Measurements from ENCODE around the gene PRIMPOL. TPM values are rescaled to one million over a fixed set of nuclear protein-coding genes. Genes with fewer than 3 reads are reported as not detected.
"Not testable (repeated sequence)": the region's sequence is repeated elsewhere in the genome, so short reads cannot be mapped to it uniquely, and the experiment has no call there.

Gene PRIMPOL
- total RNA-seq, 4 donors from 2014 or later: 13.4 to 22.8 (median 16.6) TPM

GRCh38 chr4:184614509-184614908, 35.0 kb upstream of the PRIMPOL start:
- DNase-seq (ENCODE audit: extremely low spot score): no peak
- no peak overlapping the region for H3K4me3 ChIP-seq
- intact Hi-C loops (cut with DNase I): no loop called here
- no peaks in the 10 kb centered on the region for H3K4me1 ChIP-seq
- H3K9me3 ChIP-seq: no peaks in the 10 kb centered on the region
- H3K36me3 ChIP-seq: no peaks in the 10 kb centered on the region
- WGBS: 76% methylated on average over 3 of the region's 3 CpGs
- H3K27ac ChIP-seq (replicated peaks in 1 of 4): no peak overlapping the region
- no peaks in the 10 kb centered on the region for H3K27me3 ChIP-seq
- no peak for TF ChIP-seq POLR2A (IDR thresholded peaks at IDR 0.05; ENCODE audit: low read depth)
- no peak for TF ChIP-seq EP300 (IDR thresholded peaks at IDR 0.05)
- no peak for TF ChIP-seq CTCF (IDR thresholded peaks at IDR 0.05)
- no peak for TF ChIP-seq POLR2AphosphoS5 (IDR thresholded peaks at IDR 0.05)

- H3K27ac ChIP-seq (replicated peaks in 1 of 4); H3K4me1 ChIP-seq; intact Hi-C loops (cut with DNase I); DNase-seq (ENCODE audit: extremely low spot score); H3K27me3 ChIP-seq; H3K36me3 ChIP-seq; H3K4me3 ChIP-seq; H3K9me3 ChIP-seq: not testable (repeated sequence)
- 90% methylated on average over 2 of the region's 2 CpGs for WGBS
Observed at GRCh38 chr4:184616168-184616567, 33.4 kb upstream of the PRIMPOL start.

- Histone ChIP-seq H3K9me3 (no peaks in the 10 kb centered on the region), H3K27me3 (no peaks in the 10 kb centered on the region), H3K36me3 (no peaks in the 10 kb centered on the region), H3K4me3 (no peak overlapping the region), H3K27ac (replicated peaks in 1 of 4) (no peak overlapping the region), H3K4me1 (no peaks in the 10 kb centered on the region)
- intact Hi-C loops (cut with DNase I): no loop called here
- TF ChIP-seq POLR2A (IDR thresholded peaks at IDR 0.05; ENCODE audit: low read depth) (no peak), EP300 (IDR thresholded peaks at IDR 0.05) (no peak), CTCF (IDR thresholded peaks at IDR 0.05) (no peak), POLR2AphosphoS5 (IDR thresholded peaks at IDR 0.05) (no peak)
- WGBS: 75% methylated on average over 12 of the region's 12 CpGs
- DNase-seq (ENCODE audit: extremely low spot score): no peak
Observed at GRCh38 chr4:184616633-184617551, 32.6 kb upstream of the PRIMPOL start.

- H3K9me3 ChIP-seq: no peaks in the 10 kb centered on the region
- 87% methylated on average over 9 of the region's 9 CpGs for whole genome bisulfite sequencing
- no peak overlapping the region for H3K4me3 ChIP-seq
- H3K27me3 ChIP-seq: no peaks in the 10 kb centered on the region
- H3K36me3 ChIP-seq: no peaks in the 10 kb centered on the region
- H3K27ac ChIP-seq (replicated peaks in 1 of 4): no peak overlapping the region
- DNase-seq (ENCODE audit: extremely low spot score): no peak
- TF ChIP-seq POLR2AphosphoS5 (IDR thresholded peaks at IDR 0.05) (no peak), POLR2A (IDR thresholded peaks at IDR 0.05; ENCODE audit: low read depth) (no peak), EP300 (IDR thresholded peaks at IDR 0.05) (no peak), CTCF (IDR thresholded peaks at IDR 0.05) (no peak)
- no peaks in the 10 kb centered on the region for H3K4me1 ChIP-seq
- intact Hi-C loops (cut with DNase I): no loop called here
Observed at GRCh38 chr4:184617600-184618196, 31.8 kb upstream of the PRIMPOL start.

- intact Hi-C loops (cut with DNase I): no loop called here
- H3K36me3 ChIP-seq: peaks cover 0 to 10% (median 0%) of the 10 kb centered on the region in 4 donors
- no peaks in the 10 kb centered on the region for H3K27me3 ChIP-seq
- DNase-seq (ENCODE audit: extremely low spot score): no peak
- no peak overlapping the region for H3K27ac ChIP-seq (replicated peaks in 1 of 4)
- no peak for TF ChIP-seq POLR2AphosphoS5 (IDR thresholded peaks at IDR 0.05)
- no peak for TF ChIP-seq EP300 (IDR thresholded peaks at IDR 0.05)
- no peak for TF ChIP-seq POLR2A (IDR thresholded peaks at IDR 0.05; ENCODE audit: low read depth)
- no peak for TF ChIP-seq CTCF (IDR thresholded peaks at IDR 0.05)
- 90% methylated on average over 9 of the region's 11 CpGs for WGBS
- H3K4me1 ChIP-seq: no peaks in the 10 kb centered on the region
- no peak overlapping the region for H3K4me3 ChIP-seq
- no peaks in the 10 kb centered on the region for H3K9me3 ChIP-seq
Observed at GRCh38 chr4:184620212-184620867, 29.2 kb upstream of the PRIMPOL start.

Measured in esophagus muscularis mucosa (tissue), 4 donors.